Endothelial cell of umbilical vein (primary cell): ENCODE measurements around the gene ZBTB20. TPM values are rescaled to one million over a fixed set of nuclear protein-coding genes. Genes with fewer than 3 reads are reported as not detected.
A peak's percentile ranks its signal among the peaks of the same experiment; 100 is the strongest.

Experiments used
- BruUV-seq: library from RNA; stranded (reverse); fragments of 400-500 nt; replicated peaks from 2 replicates; lab custom pipeline; 2021; lab: Mats Ljungman, UMichigan
- CTCF ChIA-PET: fragments of 300-600, 350-600 bp; sonication (Branson Sonifier 250); formaldehyde crosslinking; loops from one replicate; lab custom pipeline; 2021; ENCODE audit warnings: antibody characterized with exemption, inconsistent platforms; lab: Charles Lee
- POLR2A ChIA-PET: fragments of 300-600, 350-600 bp; sonication (Branson Sonifier 250); formaldehyde crosslinking; loops from one replicate; lab custom pipeline; 2021; ENCODE audit warnings: antibody characterized with exemption, inconsistent platforms; lab: Charles Lee
- DNase-seq: peaks from one replicate; pipeline ENCODE4 v3.0.0-alpha.2; 2011; ENCODE audit warnings: low read depth, low spot score
- FAIRE-seq: peaks from 2 replicates; lab custom pipeline; 2011; peaks lifted over from hg19 to GRCh38; lab: Jason Lieb, UNC
- H2AFZ ChIP-seq: 2 replicates; pipeline ENCODE4 v1.6.0; 2012; ENCODE audit warnings: low read depth, low read length, control low read depth, inconsistent platforms
- H3K27ac ChIP-seq: 2 replicates; pipeline ENCODE4 v1.5.1; 2011; ENCODE audit warnings: low read depth, mild to moderate bottlenecking, control low read depth, low read length, moderate library complexity; ENCODE audit not compliant: insufficient read depth
- H3K27me3 ChIP-seq, 2 experiments: 2 replicates each; pipeline versions ENCODE4 v1.6.0 to v1.6.1; 2011; ENCODE audit warnings: low read length in 2 of 2, mixed read lengths in 1 of 2; ENCODE audit not compliant: control insufficient read depth in 2 of 2, insufficient read depth in 2 of 2
- H3K36me3 ChIP-seq, 2 experiments: 2 replicates in 1 of 2; 3 replicates in 1 of 2; pipeline ENCODE4 v1.5.1; 2011; ENCODE audit warnings: low read length in 2 of 2, mild to moderate bottlenecking in 1 of 2, moderate library complexity in 1 of 2; ENCODE audit not compliant: control insufficient read depth in 2 of 2, insufficient read depth in 2 of 2; ENCODE audit errors: extremely low read depth in 1 of 2
- H3K4me1 ChIP-seq: 3 replicates; pipeline ENCODE4 v1.5.1; 2011; ENCODE audit warnings: mild to moderate bottlenecking, low read length; ENCODE audit not compliant: control insufficient read depth, insufficient read depth; ENCODE audit errors: extremely low read depth
- H3K4me2 ChIP-seq: 2 replicates; pipeline ENCODE4 v1.6.1; 2011; ENCODE audit warnings: low read length, control low read depth, mixed read lengths; ENCODE audit not compliant: insufficient read depth
- H3K4me3 ChIP-seq, 3 experiments: fragments of 200-600 bp in 1 of 3; sonication (generic), shearing (Covaris generic) in 1 of 3; replicated peaks in 1 of 3; 2 replicates each; pipeline ENCODE4 v1.5.1; 2011 to 2016; ENCODE audit warnings: control low read depth in 3 of 3, low read length in 3 of 3, mild to moderate bottlenecking in 2 of 3, inconsistent platforms in 1 of 3, low read depth in 1 of 3, moderate library complexity in 1 of 3; ENCODE audit not compliant: insufficient read depth in 1 of 3
- H3K79me2 ChIP-seq: 2 replicates; pipeline ENCODE4 v1.6.0; 2012; ENCODE audit warnings: low read length, inconsistent platforms; ENCODE audit not compliant: control insufficient read depth, insufficient read depth
- H3K9ac ChIP-seq: replicated peaks from 2 replicates; pipeline ENCODE3; 2011; ENCODE audit warnings: low read length, control low read depth; ENCODE audit not compliant: insufficient read depth; ENCODE audit errors: extremely low read depth
- H3K9me1 ChIP-seq: replicated peaks from 3 replicates; pipeline ENCODE4 v1.6.0; 2011; ENCODE audit warnings: mild to moderate bottlenecking, low read length; ENCODE audit not compliant: control insufficient read depth, insufficient read depth; ENCODE audit errors: extremely low read depth
- H3K9me3 ChIP-seq: replicated peaks from 2 replicates; pipeline ENCODE4 v1.5.1; 2012; ENCODE audit warnings: low read length, inconsistent platforms; ENCODE audit not compliant: control insufficient read depth, insufficient read depth
- H4K20me1 ChIP-seq: replicated peaks from 2 replicates; pipeline ENCODE3; 2011; ENCODE audit warnings: mild to moderate bottlenecking, low read length; ENCODE audit not compliant: control insufficient read depth, insufficient read depth; ENCODE audit errors: extremely low read depth
- CTCF ChIP-seq, 2 donors: IDR thresholded peaks; 1 replicate in 1 of 2; 2 replicates in 1 of 2; pipeline ENCODE4 v1.5.1; 2011; ENCODE audit warnings: low read length in 2 of 2, mild to moderate bottlenecking in 2 of 2, moderate library complexity in 2 of 2, control low read depth in 1 of 2, inconsistent platforms in 1 of 2, low read depth in 1 of 2; ENCODE audit not compliant: insufficient read depth in 1 of 2; ENCODE audit errors: extremely low read depth in 1 of 2
- EZH2 ChIP-seq: IDR thresholded peaks from 2 replicates; pipeline ENCODE4 v1.6.1; 2012; ENCODE audit warnings: borderline replicate concordance, low read depth, mild to moderate bottlenecking, moderate library complexity, low read length, inconsistent platforms; ENCODE audit not compliant: severe bottlenecking
- FOS ChIP-seq: IDR thresholded peaks from 2 replicates; pipeline ENCODE4 v1.6.1; 2011; ENCODE audit warnings: mild to moderate bottlenecking, low read length, moderate library complexity, borderline replicate concordance; ENCODE audit not compliant: insufficient read depth
- GATA2 ChIP-seq: IDR thresholded peaks from 2 replicates; pipeline ENCODE4 v1.7.0; 2011; ENCODE audit warnings: low read depth, mild to moderate bottlenecking, moderate library complexity, mixed read lengths, low read length; ENCODE audit not compliant: insufficient read length, insufficient read depth
- JUN ChIP-seq: IDR thresholded peaks from 2 replicates; pipeline ENCODE4 v1.6.1; 2011; ENCODE audit warnings: borderline replicate concordance, low read depth; ENCODE audit not compliant: insufficient read length, insufficient read depth
- MYC ChIP-seq: IDR thresholded peaks from one replicate; pipeline ENCODE4 v1.6.1; 2011; ENCODE audit warnings: mild to moderate bottlenecking, low read depth, low read length
- POLR2A ChIP-seq: IDR thresholded peaks from 2 replicates; pipeline ENCODE4 v1.6.1; 2012; ENCODE audit warnings: low read depth, mild to moderate bottlenecking, control low read depth, low read length
- POLR2AphosphoS5 ChIP-seq: IDR thresholded peaks from 2 replicates; pipeline ENCODE4 v1.6.1; 2012; ENCODE audit warnings: low read depth, mild to moderate bottlenecking, control low read depth, low read length, moderate library complexity; ENCODE audit not compliant: insufficient read depth
- dilution Hi-C: fragments of 300-500 bp; cut with MboI; formaldehyde crosslinking; loops from one replicate; pipeline ENCODE4 v1.15.0; 2019; ENCODE audit warnings: low sequenced_read_pairs; ENCODE audit not compliant: extremely low pct_ligation_motif_present
- intact Hi-C: fragments of 100-400 bp; cut with micrococcal nuclease; formaldehyde crosslinking; loops from one replicate; pipeline ENCODE4 v1.10.0; 2022
- polyA plus RNA-seq, 4 experiments: library from polyadenylated mRNA; depleted of rRNA in 3 of 4; stranded (reverse) in 3 of 4; unstranded in 1 of 4; fragments of >200 nt; gene quantifications; 2 replicates each; pipeline versions ENCODE4 v1.2.1 to v1.2.3, GENCODE V29; 2011 to 2012; ENCODE audit warnings: missing spikeins in 1 of 4
- total RNA-seq: library from RNA; stranded (reverse); gene quantifications from 2 replicates; pipeline ENCODE4 v1.2.3, GENCODE V29; 2021
- TF ChIP-seq, protein P1 (sequence below): IDR thresholded peaks from 2 replicates; pipeline ENCODE4 v1.6.1; 2011; ENCODE audit not compliant: insufficient read depth, insufficient read length

The ZBTB20 gene
- total and polyA plus RNA-seq, 2 donors (not counting 3 experiments of a cell fraction or from before 2014, with no cell fraction given), result 2.1 to 20.5 TPM

DNA sequence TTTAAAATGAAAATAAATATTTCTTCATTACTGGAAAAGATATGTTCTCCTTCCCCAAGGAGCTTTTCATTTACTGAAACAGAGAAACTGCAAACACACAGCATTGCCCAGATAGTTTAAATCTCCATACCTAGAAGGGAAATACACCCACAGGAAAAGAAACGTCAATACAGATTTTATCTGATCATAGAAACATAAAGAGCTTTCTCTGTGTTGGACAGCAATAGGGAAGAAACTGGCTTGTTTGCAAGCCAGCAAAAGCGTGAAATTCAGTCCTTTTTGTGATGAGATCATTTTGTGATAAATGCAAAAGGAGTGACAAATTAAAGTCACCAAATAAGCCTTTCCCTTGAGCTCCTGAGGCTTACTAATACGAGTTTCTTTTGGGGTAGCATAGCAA lies 455.2 kb downstream of the ZBTB20 start:
- FAIRE-seq, result no peak

More for the DNA sequence above, 455.2 kb downstream of the ZBTB20 start:
- Histone ChIP-seq H3K4me2 (no peak overlapping the region), H3K9me3 (no peaks in the 10 kb centered on the region), H3K27me3 (no peaks in the 10 kb centered on the region), H3K9ac (no peak overlapping the region), H3K27ac (no peak overlapping the region), H2AFZ (no peak overlapping the region), H3K79me2 (no peaks in the 10 kb centered on the region), H3K9me1 (no peaks in the 10 kb centered on the region), H3K4me3 (no peak overlapping the region), H4K20me1 (no peaks in the 10 kb centered on the region), H3K4me1 (no peaks in the 10 kb centered on the region), H3K36me3 (no peaks in the 10 kb centered on the region)
- TF ChIP-seq EZH2 (no peak), JUN (no peak), GATA2 (no peak), MYC (no peak), CTCF (IDR thresholded peaks at IDR 0.05; ENCODE audit: extremely low read depth in 1 of 2, insufficient read depth in 1 of 2, low read depth in 1 of 2, low read length in 2 of 2) (no peak), POLR2AphosphoS5 (no peak), POLR2A (no peak), FOS (no peak)
- TF ChIP-seq, protein P1, sequence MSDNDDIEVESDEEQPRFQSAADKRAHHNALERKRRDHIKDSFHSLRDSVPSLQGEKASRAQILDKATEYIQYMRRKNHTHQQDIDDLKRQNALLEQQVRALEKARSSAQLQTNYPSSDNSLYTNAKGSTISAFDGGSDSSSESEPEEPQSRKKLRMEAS, result no peak
- intact Hi-C loops, result no loop called here
- POLR2A ChIA-PET, result no interaction called here
- peak; percentile 27 for DNase-seq
- BruUV-seq, result no TSS peak
- dilution Hi-C loops, result no loop called here
- CTCF ChIA-PET, result interaction anchor here (0.8 to 1.0 kb wide), 5 partner anchors 11 to 308 kb away, joined by 3 to 5 read pairs (median 3); no protein-coding TSS in a partner anchor
